ENCODE data around the gene COPS7A. TPM values are rescaled to one million over a fixed set of nuclear protein-coding genes. Genes with fewer than 3 reads are reported as not detected.

The COPS7A gene
- polyA plus RNA-seq, 1 donor (not counting 4 experiments of a cell fraction or from before 2014, with no cell fraction given) = 85.4 TPM

DNA sequence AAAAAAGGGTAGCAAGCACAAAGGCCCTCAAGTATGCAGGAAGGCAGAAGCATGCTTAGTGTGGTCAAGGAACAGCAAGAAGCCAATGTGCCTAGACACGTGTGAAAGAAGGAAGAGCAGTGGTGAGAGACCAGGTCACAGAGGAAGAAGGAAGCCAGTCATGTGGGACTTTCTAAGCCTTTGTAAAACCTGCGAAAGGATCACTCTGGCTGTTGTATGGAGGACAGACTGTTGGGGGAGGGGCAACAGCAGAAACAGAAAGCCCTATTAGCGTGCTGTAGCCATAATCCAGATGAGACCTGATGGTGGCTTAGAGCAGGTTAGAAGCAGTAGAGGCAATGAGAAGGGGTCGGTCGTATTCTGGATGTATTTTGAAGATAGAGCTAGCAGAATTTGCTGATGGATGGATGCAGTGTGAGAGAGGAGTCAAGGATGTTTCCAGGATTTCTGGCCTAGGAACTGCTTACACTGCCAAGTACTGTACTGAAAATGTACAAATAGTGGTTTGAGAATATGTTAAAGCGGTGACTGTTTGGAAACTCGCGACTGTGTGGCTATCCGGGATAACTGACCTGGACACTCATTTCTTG is 34.8 kb downstream of the COPS7A start:
- Histone ChIP-seq H4K20me1 (ENCODE audit: control insufficient read depth, extremely low read depth, insufficient read depth, low read length) (no peaks in the 10 kb centered on the region), H3K9me1 (ENCODE audit: control insufficient read depth, extremely low read depth, insufficient read depth, low read length) (no peaks in the 10 kb centered on the region), H3K27ac (ENCODE audit: control insufficient read depth, insufficient read depth, low read length) (no peak overlapping the region), H3K9me3 (ENCODE audit: control insufficient read depth, low read depth, low read length) (no peaks in the 10 kb centered on the region), H3K4me3 (ENCODE audit: control insufficient read depth in 2 of 3, extremely low read depth in 1 of 3, insufficient read depth in 2 of 3, low read depth in 1 of 3, low read length in 3 of 3) (no peak overlapping the region), H3K79me2 (ENCODE audit: control insufficient read depth, insufficient read depth, low read length) (no peaks in the 10 kb centered on the region), H2AFZ (ENCODE audit: control insufficient read depth, low read length) (no peak overlapping the region), H3K36me3 (ENCODE audit: control insufficient read depth in 2 of 2, extremely low read depth in 1 of 2, insufficient read depth in 2 of 2, low read length in 2 of 2) (no peaks in the 10 kb centered on the region), H3K27me3 (ENCODE audit: control insufficient read depth, extremely low read depth, insufficient read depth, low read length) (no peaks in the 10 kb centered on the region), H3K4me2 (ENCODE audit: control insufficient read depth, extremely low read depth, insufficient read depth, low read depth, low read length) (no peak overlapping the region), H3K4me1 (ENCODE audit: control insufficient read depth, extremely low read depth, insufficient read depth, low read length) (peaks cover 6% of the 10 kb centered on the region), H3K9ac (ENCODE audit: control insufficient read depth, extremely low read depth, insufficient read depth, low read length) (no peak overlapping the region)
- DNase-seq (ENCODE audit: low read depth, low spot score) = no peak
- no peak for FAIRE-seq
- TF ChIP-seq, protein P1, sequence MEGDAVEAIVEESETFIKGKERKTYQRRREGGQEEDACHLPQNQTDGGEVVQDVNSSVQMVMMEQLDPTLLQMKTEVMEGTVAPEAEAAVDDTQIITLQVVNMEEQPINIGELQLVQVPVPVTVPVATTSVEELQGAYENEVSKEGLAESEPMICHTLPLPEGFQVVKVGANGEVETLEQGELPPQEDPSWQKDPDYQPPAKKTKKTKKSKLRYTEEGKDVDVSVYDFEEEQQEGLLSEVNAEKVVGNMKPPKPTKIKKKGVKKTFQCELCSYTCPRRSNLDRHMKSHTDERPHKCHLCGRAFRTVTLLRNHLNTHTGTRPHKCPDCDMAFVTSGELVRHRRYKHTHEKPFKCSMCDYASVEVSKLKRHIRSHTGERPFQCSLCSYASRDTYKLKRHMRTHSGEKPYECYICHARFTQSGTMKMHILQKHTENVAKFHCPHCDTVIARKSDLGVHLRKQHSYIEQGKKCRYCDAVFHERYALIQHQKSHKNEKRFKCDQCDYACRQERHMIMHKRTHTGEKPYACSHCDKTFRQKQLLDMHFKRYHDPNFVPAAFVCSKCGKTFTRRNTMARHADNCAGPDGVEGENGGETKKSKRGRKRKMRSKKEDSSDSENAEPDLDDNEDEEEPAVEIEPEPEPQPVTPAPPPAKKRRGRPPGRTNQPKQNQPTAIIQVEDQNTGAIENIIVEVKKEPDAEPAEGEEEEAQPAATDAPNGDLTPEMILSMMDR (optimal IDR thresholded peaks at IDR 0.05 in 1 of 3, IDR thresholded peaks at IDR 0.05 in 1 of 3, conservative IDR thresholded peaks at IDR 0.05 in 1 of 3; ENCODE audit: extremely low read depth in 1 of 3, insufficient read depth in 2 of 3, low read length in 3 of 3) = no peak
- no peak for TF ChIP-seq EZH2 (IDR thresholded peaks at IDR 0.05; ENCODE audit: low read length)
- dilution Hi-C loops (cut with MboI; ENCODE audit: extremely low pct_ligation_motif_present, low sequenced_read_pairs) = no loop called here

DNA sequence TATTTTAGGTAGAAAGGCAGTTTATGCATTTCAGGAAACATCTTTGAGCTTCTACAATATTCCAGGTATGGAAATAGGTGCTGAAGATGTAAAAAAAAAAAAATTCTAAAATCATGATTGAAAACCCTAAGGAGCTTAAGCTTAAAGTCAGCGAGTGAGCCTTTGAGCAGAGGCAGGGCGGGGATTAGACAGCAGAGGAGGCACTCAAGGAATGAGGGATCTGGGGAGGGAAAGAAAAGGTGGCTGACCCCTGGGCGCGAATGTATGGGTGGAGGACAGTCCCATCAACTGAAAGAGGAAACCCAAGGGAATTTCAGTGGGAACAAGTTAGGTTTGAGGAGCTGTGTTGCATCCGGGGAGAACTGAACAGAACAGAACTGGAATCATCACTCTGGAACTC is 35.9 kb downstream of the COPS7A start:
- dilution Hi-C loops (cut with MboI; ENCODE audit: extremely low pct_ligation_motif_present, low sequenced_read_pairs) = no loop called here
- no peaks in the 10 kb centered on the region for H4K20me1 ChIP-seq (ENCODE audit: control insufficient read depth, extremely low read depth, insufficient read depth, low read length)
- TF ChIP-seq, protein P1 (optimal IDR thresholded peaks at IDR 0.05 in 1 of 3, IDR thresholded peaks at IDR 0.05 in 1 of 3, conservative IDR thresholded peaks at IDR 0.05 in 1 of 3; ENCODE audit: extremely low read depth in 1 of 3, insufficient read depth in 2 of 3, low read length in 3 of 3) = no peak
- TF ChIP-seq EZH2 (IDR thresholded peaks at IDR 0.05; ENCODE audit: low read length) = no peak
- H3K27ac ChIP-seq (ENCODE audit: control insufficient read depth, insufficient read depth, low read length) = no peak overlapping the region
- H3K79me2 ChIP-seq (ENCODE audit: control insufficient read depth, insufficient read depth, low read length) = no peaks in the 10 kb centered on the region
- peaks cover 10% of the 10 kb centered on the region for H3K4me1 ChIP-seq (ENCODE audit: control insufficient read depth, extremely low read depth, insufficient read depth, low read length)
- no peaks in the 10 kb centered on the region for H3K9me3 ChIP-seq (ENCODE audit: control insufficient read depth, low read depth, low read length)
- H3K36me3 ChIP-seq (ENCODE audit: control insufficient read depth in 2 of 2, extremely low read depth in 1 of 2, insufficient read depth in 2 of 2, low read length in 2 of 2) = no peaks in the 10 kb centered on the region
- no peak overlapping the region for H3K9ac ChIP-seq (ENCODE audit: control insufficient read depth, extremely low read depth, insufficient read depth, low read length)
- H2AFZ ChIP-seq (ENCODE audit: control insufficient read depth, low read length) = no peak overlapping the region
- no peak for DNase-seq (ENCODE audit: low read depth, low spot score)
- no peak overlapping the region for H3K4me3 ChIP-seq (ENCODE audit: control insufficient read depth in 2 of 3, extremely low read depth in 1 of 3, insufficient read depth in 2 of 3, low read depth in 1 of 3, low read length in 3 of 3)
- H3K4me2 ChIP-seq (ENCODE audit: control insufficient read depth, extremely low read depth, insufficient read depth, low read depth, low read length) = no peak overlapping the region
- H3K9me1 ChIP-seq (ENCODE audit: control insufficient read depth, extremely low read depth, insufficient read depth, low read length) = no peaks in the 10 kb centered on the region
- FAIRE-seq = no peak
- H3K27me3 ChIP-seq (ENCODE audit: control insufficient read depth, extremely low read depth, insufficient read depth, low read length) = no peaks in the 10 kb centered on the region

All from keratinocyte (primary cell).